CD1c-positive myeloid dendritic cell (primary cell): ENCODE measurements around the gene HIVEP3.

Source experiments
- DNase-seq: peaks from one replicate; pipeline ENCODE4 v3.0.0-alpha.2; 2016; ENCODE audit errors: extremely low spot score

Gene HIVEP3

GRCh38 chr1:41687007-41687406 is 231.7 kb downstream of the HIVEP3 start:
- DNase-seq, result no peak

- DNase-seq, result peak; percentile 72
Measured at GRCh38 chr1:41683681-41684500, 234.8 kb downstream of the HIVEP3 start.

DNA sequence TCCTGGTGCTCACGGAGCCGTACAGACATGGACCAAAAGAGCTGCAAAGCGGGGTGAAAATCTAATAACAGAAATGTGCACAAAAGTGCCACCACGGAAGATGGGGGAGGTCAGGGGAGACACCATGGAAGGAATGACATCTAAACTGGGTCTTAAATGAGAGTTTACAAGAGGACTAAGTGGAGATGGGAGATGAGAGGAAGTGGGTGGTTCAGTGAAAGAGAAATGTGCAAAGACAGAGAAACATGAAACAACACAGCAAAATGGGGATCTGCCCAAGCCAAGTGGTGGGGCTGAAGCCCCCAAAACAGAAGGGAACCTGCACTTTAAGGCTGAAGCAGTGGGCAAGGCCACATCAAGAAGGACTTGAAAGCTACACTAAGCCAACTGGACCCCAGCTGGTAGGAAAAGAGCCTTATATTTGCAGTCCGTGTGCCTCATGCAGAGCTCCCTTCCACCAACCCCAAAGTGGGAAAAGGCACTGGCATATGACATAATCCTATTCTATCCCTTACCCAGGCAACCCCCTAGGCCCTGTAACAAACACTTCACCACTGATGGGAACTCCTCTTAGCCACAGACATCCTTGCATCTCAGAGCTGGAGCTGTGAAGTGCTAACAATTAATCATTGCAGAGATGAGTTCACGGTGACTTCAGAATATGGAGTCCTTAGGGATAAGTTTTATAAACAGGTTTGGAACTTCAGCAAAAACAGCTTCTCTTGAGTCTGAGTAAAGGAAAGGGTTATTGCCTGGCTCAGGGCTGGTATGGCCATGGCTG is 235.7 kb downstream of the HIVEP3 start:
- DNase-seq, result no peak

DNA sequence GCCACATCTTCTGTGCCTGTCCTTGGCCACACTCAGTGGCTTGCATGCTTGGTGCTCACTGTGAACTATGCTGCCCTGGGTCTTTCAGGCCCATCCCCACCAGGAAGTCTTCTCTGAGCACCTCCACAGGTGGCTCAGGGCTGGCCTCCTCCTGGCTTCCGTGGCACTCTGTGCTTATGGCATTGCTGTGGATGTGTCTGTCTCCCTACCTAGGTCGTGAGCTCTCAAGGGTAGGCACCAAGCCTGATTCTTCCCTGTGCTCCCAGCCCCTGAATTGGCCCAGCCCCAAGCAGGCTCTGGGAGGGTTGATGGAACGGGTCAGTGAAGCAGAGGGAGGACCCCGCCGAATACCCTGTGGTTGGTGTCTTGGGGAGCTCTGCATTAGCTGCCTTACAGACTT is 236.6 kb downstream of the HIVEP3 start:
- no peak for DNase-seq

GRCh38 chr1:41681331-41682098 is 237.2 kb downstream of the HIVEP3 start:
- no peak for DNase-seq

GRCh38 chr1:41679994-41680393 is 238.7 kb downstream of the HIVEP3 start:
- DNase-seq, result no peak

DNA sequence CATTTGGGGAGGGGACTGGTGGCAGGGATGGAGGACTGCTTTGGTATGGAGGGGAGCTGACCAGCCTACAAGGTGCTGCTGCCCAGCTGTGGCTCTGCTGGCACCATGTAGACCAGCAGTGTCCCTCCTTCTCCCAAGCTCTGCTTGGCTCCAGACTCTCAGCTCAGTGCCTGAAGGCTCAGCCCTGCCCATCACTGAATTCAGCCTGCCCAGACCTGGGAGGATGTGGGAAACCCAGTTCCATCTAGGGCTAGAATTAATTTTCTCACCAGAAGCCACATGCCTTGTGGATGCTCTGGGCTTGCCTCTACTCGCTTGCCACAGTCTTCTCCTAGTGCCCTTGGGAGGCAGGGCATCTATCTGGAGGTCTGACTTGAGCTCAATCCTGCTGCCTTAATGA is 239.2 kb downstream of the HIVEP3 start:
- no peak for DNase-seq

GRCh38 chr1:41678111-41678878 is 240.4 kb downstream of the HIVEP3 start:
- peak; percentile 78 for DNase-seq

GRCh38 chr1:41677620-41678019 is 241.1 kb downstream of the HIVEP3 start:
- DNase-seq, result no peak

GRCh38 chr1:41675401-41675800 is 243.3 kb downstream of the HIVEP3 start:
- no peak for DNase-seq

- DNase-seq, result no peak
Measured at GRCh38 chr1:41674522-41674921, 244.2 kb downstream of the HIVEP3 start.

- DNase-seq, result peak; percentile 35
Measured at GRCh38 chr1:41673806-41674205, 244.9 kb downstream of the HIVEP3 start.

GRCh38 chr1:41673378-41673777 is 245.3 kb downstream of the HIVEP3 start:
- DNase-seq, result peak; percentile 38

DNA sequence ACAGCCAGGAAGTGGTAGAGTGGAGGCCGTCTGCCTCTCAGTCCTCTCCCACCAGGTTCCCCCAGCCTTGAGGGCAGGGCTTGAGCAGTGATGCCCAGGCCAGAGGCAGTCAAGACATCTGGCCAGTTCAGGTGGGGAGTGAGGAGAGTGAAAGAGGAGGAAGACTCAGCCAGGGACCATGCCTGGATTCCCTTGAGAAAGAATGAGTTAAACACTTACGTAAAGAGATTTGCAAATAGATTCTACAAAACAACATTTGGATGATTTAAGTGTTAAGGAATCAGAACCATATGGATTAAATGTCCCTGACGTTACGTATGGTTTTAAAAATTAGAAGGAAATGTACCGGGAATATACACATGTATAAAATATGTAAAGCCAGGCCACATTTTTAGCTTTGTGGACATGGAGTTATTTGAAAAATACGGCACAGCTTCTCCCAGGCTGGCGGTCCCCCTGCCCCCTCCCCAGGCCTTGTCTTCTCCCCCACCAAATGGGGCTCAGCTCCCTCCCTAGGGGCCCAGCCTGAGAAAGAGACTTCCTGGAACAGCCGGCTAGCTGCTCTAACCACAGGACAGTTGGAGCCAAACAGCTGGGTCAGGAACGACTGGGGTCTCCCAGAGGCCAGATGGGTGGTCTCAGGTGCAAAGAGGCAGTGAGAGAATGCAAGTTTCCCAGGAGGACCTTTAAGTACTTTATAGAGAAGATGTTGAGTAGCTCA is 245.9 kb downstream of the HIVEP3 start:
- DNase-seq, result no peak

DNA sequence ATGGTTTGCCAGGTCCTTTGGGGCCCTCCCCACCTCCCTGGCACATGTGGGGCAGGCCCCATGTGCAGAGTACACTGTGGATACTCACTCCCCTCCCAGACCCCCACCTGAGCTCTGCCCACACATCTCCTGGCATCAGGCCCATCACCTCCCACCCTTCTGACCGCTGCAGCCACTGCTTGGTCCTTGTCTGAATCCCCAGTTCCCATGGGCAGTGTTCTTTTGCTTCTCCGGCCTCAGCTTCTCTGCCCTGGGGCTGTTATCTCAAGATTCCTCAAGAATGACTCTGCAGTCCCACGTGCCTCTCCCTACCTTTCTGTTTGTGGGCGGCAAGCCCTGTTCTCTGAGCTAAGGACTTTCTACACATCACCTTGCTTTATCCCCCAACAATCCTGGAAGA is 246.5 kb downstream of the HIVEP3 start:
- no peak for DNase-seq

GRCh38 chr1:41671116-41671755 is 247.5 kb downstream of the HIVEP3 start:
- DNase-seq, result no peak

- peak; percentile 81 for DNase-seq
Measured at GRCh38 chr1:41670217-41670957, 248.3 kb downstream of the HIVEP3 start.

DNA sequence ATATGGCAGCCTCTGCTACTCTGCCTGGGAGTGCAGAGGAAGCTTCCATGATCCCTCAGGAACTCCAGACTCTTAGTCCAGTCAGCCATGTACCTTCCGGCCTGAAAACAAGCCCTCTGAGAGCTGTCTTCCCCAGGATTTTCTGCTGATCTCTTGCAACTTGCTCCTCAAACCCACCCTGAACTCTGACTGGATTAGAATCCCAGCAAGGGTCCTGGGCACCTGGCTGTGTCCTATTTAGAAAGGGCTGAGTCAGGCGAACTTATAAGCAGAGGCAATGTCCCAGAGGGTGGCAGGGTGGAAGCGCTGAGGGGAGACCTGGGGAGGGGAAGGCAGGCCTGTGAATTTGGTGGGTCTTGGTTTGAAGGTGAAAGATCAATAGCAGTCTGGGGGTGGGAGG is 249.8 kb downstream of the HIVEP3 start:
- no peak for DNase-seq

- DNase-seq, result no peak
Measured at GRCh38 chr1:41668054-41668660, 250.6 kb downstream of the HIVEP3 start.
